Lung (tissue), 12 donors: ENCODE measurements around the gene VAT1. TPM values are rescaled to one million over a fixed set of nuclear protein-coding genes. Genes with fewer than 3 reads are reported as not detected.
"Not testable (repeated sequence)": the region's sequence is repeated elsewhere in the genome, so short reads cannot be mapped to it uniquely, and the experiment has no call there.

Experiments
- ATAC-seq: fragments of 200-7000 bp; cut with Tn5 transposase; one replicate; pipeline ENCODE4 v1.9.1; 2020; ENCODE audit warnings: moderate number of reproducible peaks; ENCODE audit not compliant: insufficient read depth, low FRiP score
- DNase-seq, 3 donors: peaks; one replicate each; pipeline ENCODE4 v3.0.0-alpha.2; 2013 to 2017
- H3K27ac ChIP-seq, 2 donors: one replicate each; pipeline ENCODE4 v1.5.1; 2013; ENCODE audit warnings: mild to moderate bottlenecking in 2 of 2, moderate library complexity in 2 of 2, control low read depth in 1 of 2, inconsistent platforms in 1 of 2, low read depth in 1 of 2, low read length in 1 of 2
- H3K27me3 ChIP-seq, 3 donors: one replicate each; pipeline ENCODE4 v1.5.1; 2013; ENCODE audit warnings: low read length in 2 of 3; ENCODE audit not compliant: control insufficient read depth in 3 of 3, insufficient read depth in 3 of 3
- H3K36me3 ChIP-seq, 4 donors: one replicate each; pipeline ENCODE4 v1.5.1; 2013; ENCODE audit warnings: low read length in 4 of 4, mild to moderate bottlenecking in 1 of 4, moderate library complexity in 1 of 4; ENCODE audit not compliant: control insufficient read depth in 4 of 4, insufficient read depth in 4 of 4
- H3K4me1 ChIP-seq, 5 donors: one replicate each; pipeline ENCODE4 v1.5.1; 2013; ENCODE audit warnings: low read length in 5 of 5, mild to moderate bottlenecking in 2 of 5, moderate library complexity in 1 of 5; ENCODE audit not compliant: control insufficient read depth in 5 of 5, insufficient read depth in 5 of 5
- H3K4me3 ChIP-seq: one replicate; pipeline ENCODE4 v1.5.1; 2013; ENCODE audit warnings: mild to moderate bottlenecking, control low read depth, moderate library complexity
- H3K9ac ChIP-seq, 2 donors: one replicate each; pipeline ENCODE4 v1.5.1; 2013; ENCODE audit warnings: low read length in 2 of 2, control low read depth in 1 of 2; ENCODE audit not compliant: insufficient read depth in 1 of 2
- H3K9me3 ChIP-seq, 4 donors: one replicate each; pipeline ENCODE4 v1.5.1; 2013; ENCODE audit warnings: low read length in 3 of 4, mild to moderate bottlenecking in 1 of 4, moderate library complexity in 1 of 4; ENCODE audit not compliant: control insufficient read depth in 4 of 4, insufficient read depth in 3 of 4
- WGBS, 2 donors: extraction: QIAGEN DNeasy Blood & Tissue Kit; methylation state at CpG; one replicate each; pipeline ENCODE4 v1.1.7; 2013; 5-methylcytosine and 5-hydroxymethylcytosine counted together
- polyA plus RNA-seq, 2 donors: library from polyadenylated mRNA; stranded (reverse); fragments of 200-250 nt; gene quantifications; one replicate each; pipeline ENCODE4 v1.2.1, GENCODE V29; 2013
- total RNA-seq, 2 donors: library from RNA; depleted of rRNA in 1 of 2; stranded (reverse); fragments of >200 nt in 1 of 2; gene quantifications; one replicate each; pipeline ENCODE4 v1.2.1, GENCODE V29; 2014 to 2021
- TF ChIP-seq, protein P1 (sequence below): IDR thresholded peaks from 2 replicates; pipeline ENCODE4 v1.5.1; 2012; ENCODE audit warnings: mild to moderate bottlenecking; ENCODE audit errors: control extremely low read depth, extremely low read depth
- donor health status: control.
- donor health status: control.
- donor health status: Bipolar disorder and iron deficiency.
- donor health status: healthy.
- donor health status: DM: yes; HTN: yes; CAD: no.

The VAT1 gene
- total and polyA plus RNA-seq, 4 donors = 62.3 to 255 (median 121) TPM

- no peaks in the 10 kb centered on the region for H3K9me3 ChIP-seq
- 92 to 93% methylated on average over 5 of the region's 5 CpGs for WGBS, 2 donors
- H3K27ac ChIP-seq = no peak overlapping the region
- DNase-seq (no peak), ATAC-seq (no peak)
- peaks cover 0 to 27% (median 5%) of the 10 kb centered on the region in 4 donors for H3K36me3 ChIP-seq
- no peak overlapping the region for H3K4me3 ChIP-seq
- TF ChIP-seq, protein P1, sequence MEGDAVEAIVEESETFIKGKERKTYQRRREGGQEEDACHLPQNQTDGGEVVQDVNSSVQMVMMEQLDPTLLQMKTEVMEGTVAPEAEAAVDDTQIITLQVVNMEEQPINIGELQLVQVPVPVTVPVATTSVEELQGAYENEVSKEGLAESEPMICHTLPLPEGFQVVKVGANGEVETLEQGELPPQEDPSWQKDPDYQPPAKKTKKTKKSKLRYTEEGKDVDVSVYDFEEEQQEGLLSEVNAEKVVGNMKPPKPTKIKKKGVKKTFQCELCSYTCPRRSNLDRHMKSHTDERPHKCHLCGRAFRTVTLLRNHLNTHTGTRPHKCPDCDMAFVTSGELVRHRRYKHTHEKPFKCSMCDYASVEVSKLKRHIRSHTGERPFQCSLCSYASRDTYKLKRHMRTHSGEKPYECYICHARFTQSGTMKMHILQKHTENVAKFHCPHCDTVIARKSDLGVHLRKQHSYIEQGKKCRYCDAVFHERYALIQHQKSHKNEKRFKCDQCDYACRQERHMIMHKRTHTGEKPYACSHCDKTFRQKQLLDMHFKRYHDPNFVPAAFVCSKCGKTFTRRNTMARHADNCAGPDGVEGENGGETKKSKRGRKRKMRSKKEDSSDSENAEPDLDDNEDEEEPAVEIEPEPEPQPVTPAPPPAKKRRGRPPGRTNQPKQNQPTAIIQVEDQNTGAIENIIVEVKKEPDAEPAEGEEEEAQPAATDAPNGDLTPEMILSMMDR = no peak
- H3K27me3 ChIP-seq = no peaks in the 10 kb centered on the region
- peaks cover 0 to 16% (median 0%) of the 10 kb centered on the region in 5 donors for H3K4me1 ChIP-seq
- no peak overlapping the region for H3K9ac ChIP-seq
These were observed 11.4 kb downstream of the VAT1 start for GRCh38 chr17:43010667-43011308.

GRCh38 chr17:43006639-43007551 is 15.3 kb downstream of the VAT1 start, which contains the start of gene IFI35:
IFI35 (plus strand) TSS chr17:43006784; CDS start chr17:43006948, 164 bp downstream.
- Histone ChIP-seq H3K36me3 (peaks cover 3 to 14% (median 7%) of the 10 kb centered on the region in 4 donors), H3K27me3 (no peaks in the 10 kb centered on the region), H3K27ac (peak within 1 kb of the TSS; percentile 88 to 99), H3K4me3 (peak within 1 kb of the TSS; percentile 82), H3K9ac (peak within 1 kb of the TSS; percentile 81 to 99), H3K4me1 (peaks cover 0 to 4% (median 0%) of the 10 kb centered on the region in 5 donors), H3K9me3 (no peaks in the 10 kb centered on the region)
- TF ChIP-seq, protein P1 = peak; percentile 51
- peak; percentile 89 to 91 (median 91) for DNase-seq
- peak; percentile 89 for ATAC-seq
- WGBS, 2 donors = 19 to 25% methylated on average over 18 of the region's 18 CpGs

DNA sequence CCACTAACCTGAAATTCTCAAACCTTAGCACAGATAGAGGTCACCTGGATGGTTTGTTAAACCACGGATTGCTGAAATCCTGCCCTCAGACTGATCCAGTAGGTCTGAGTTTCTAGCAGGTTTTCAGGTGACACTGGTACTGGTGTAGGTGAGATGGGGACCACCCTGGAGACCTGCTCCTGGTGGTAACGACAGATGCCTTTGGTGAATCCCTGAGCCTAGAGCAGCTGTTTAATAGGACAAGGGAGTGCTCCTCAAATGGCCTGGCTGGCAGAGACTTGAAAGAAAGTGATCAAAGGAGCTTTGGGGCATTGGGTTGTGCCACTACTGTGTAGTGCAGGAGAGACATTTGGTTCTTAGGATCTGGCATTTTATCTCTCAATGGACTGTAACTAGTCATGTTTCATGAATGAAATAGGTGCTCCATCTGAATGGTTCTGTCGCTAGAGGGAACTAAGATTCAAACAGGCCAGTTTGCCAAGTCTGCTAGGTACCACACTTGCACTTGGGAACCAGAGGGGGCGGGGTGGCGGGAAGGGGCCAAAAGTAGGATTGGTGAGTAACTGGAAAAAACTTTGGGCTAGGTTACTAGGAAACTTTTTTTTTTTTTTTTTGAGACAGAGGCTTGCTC is 18.5 kb downstream of the VAT1 start:
- no peak overlapping the region for H3K4me3 ChIP-seq
- H3K27me3 ChIP-seq = no peaks in the 10 kb centered on the region
- TF ChIP-seq, protein P1 = no peak
- H3K9ac ChIP-seq = no peak overlapping the region
- no peaks in the 10 kb centered on the region for H3K9me3 ChIP-seq
- H3K36me3 ChIP-seq = peaks cover 11 to 21% (median 16%) of the 10 kb centered on the region in 4 donors
- 82 to 87% methylated on average over 5 of the region's 5 CpGs for WGBS, 2 donors
- DNase-seq = no peak
- no peak overlapping the region for H3K27ac ChIP-seq
- no peak for ATAC-seq
- H3K4me1 ChIP-seq = peaks cover 6 to 17% (median 7%) of the 10 kb centered on the region in 5 donors

DNA sequence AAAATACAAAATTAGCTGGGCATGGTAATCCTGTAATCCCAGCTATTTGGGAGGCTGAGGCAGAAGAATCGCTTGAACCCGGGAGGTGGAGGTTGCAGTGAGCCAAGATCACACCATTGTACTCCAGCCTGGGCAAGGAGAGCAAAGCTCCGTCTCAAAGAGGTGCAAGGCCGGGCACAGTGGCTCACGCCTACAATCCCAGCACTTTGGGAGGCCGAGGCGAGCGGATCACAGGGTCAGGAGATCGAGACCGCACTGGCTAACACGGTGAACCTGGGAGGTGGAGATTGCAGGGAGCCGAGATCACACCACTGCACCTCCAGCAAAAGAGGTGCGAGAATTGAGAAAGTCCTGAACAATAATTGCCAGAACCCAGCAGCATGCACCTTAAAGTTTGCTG is 21.3 kb downstream of the VAT1 start:
- H3K9me3 ChIP-seq, H3K4me3 ChIP-seq, H3K27me3 ChIP-seq, DNase-seq, ATAC-seq: not testable (repeated sequence)
- peaks cover 6 to 19% (median 7%) of the 10 kb centered on the region in 5 donors for H3K4me1 ChIP-seq
- peak overlapping the region in 1 of 2 donors; percentile 58 for H3K9ac ChIP-seq
- 94 to 95% methylated on average over 13 of the region's 13 CpGs for WGBS, 2 donors
- peak overlapping the region in 1 of 2 donors; percentile 4 for H3K27ac ChIP-seq
- peaks cover 11 to 21% (median 18%) of the 10 kb centered on the region in 4 donors for H3K36me3 ChIP-seq
